ENCODE data around the gene SP110. TPM values are rescaled to one million over a fixed set of nuclear protein-coding genes. Genes with fewer than 3 reads are reported as not detected.

The SP110 gene
- total and polyA plus RNA-seq, 2 donors (not counting 3 experiments of a cell fraction or from before 2014, with no cell fraction given), result 10.2 to 10.7 TPM

DNA sequence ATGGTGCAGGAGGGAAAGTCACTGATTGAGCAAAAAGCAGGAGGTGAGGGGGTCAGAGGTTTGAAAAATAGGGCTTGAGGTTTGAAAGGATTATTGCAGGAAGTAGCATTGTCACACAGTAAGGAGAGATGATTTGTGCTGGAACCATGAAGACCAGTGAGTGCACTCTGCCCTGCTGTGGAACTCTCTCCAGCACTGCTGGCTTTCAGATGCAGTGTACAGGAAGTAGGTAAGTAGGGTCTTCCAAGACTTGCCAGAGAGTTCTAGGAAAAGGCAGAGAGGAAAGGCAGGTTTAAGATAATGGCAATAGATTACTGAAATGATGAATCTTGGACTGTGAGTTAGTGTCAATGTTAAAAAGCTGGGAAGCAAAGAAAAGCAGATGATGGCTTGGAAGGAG lies 11.2 kb downstream of the SP110 start:
- intact Hi-C loops (cut with micrococcal nuclease), result no loop called here
- Histone ChIP-seq H3K9me1 (replicated peaks; ENCODE audit: control insufficient read depth, extremely low read depth, insufficient read depth, low read length) (no peaks in the 10 kb centered on the region), H3K27me3 (ENCODE audit: control insufficient read depth in 2 of 2, insufficient read depth in 2 of 2, low read length in 2 of 2) (no peaks in the 10 kb centered on the region), H3K9me3 (replicated peaks; ENCODE audit: control insufficient read depth, insufficient read depth, low read length) (no peaks in the 10 kb centered on the region), H2AFZ (ENCODE audit: low read depth, low read length) (no peak overlapping the region), H3K4me3 (replicated peaks in 1 of 3; ENCODE audit: insufficient read depth in 1 of 3, low read depth in 1 of 3, low read length in 3 of 3) (no peak overlapping the region), H3K27ac (ENCODE audit: insufficient read depth, low read depth, low read length) (no peak overlapping the region), H4K20me1 (replicated peaks; ENCODE audit: control insufficient read depth, extremely low read depth, insufficient read depth, low read length) (no peaks in the 10 kb centered on the region), H3K9ac (replicated peaks; ENCODE audit: extremely low read depth, insufficient read depth, low read length) (no peak overlapping the region), H3K4me2 (ENCODE audit: insufficient read depth, low read length) (no peak overlapping the region), H3K4me1 (ENCODE audit: control insufficient read depth, extremely low read depth, insufficient read depth, low read length) (no peaks in the 10 kb centered on the region), H3K36me3 (ENCODE audit: control insufficient read depth in 2 of 2, extremely low read depth in 1 of 2, insufficient read depth in 2 of 2, low read length in 2 of 2) (peaks cover 0 to 13% of the 10 kb centered on the region in 2 experiments), H3K79me2 (ENCODE audit: control insufficient read depth, insufficient read depth, low read length) (no peaks in the 10 kb centered on the region)
- DNase-seq (ENCODE audit: low read depth, low spot score), result no peak
- POLR2A ChIA-PET, result no interaction called here
- dilution Hi-C loops (cut with MboI; ENCODE audit: extremely low pct_ligation_motif_present, low sequenced_read_pairs), result no loop called here
- TF ChIP-seq, protein P1, sequence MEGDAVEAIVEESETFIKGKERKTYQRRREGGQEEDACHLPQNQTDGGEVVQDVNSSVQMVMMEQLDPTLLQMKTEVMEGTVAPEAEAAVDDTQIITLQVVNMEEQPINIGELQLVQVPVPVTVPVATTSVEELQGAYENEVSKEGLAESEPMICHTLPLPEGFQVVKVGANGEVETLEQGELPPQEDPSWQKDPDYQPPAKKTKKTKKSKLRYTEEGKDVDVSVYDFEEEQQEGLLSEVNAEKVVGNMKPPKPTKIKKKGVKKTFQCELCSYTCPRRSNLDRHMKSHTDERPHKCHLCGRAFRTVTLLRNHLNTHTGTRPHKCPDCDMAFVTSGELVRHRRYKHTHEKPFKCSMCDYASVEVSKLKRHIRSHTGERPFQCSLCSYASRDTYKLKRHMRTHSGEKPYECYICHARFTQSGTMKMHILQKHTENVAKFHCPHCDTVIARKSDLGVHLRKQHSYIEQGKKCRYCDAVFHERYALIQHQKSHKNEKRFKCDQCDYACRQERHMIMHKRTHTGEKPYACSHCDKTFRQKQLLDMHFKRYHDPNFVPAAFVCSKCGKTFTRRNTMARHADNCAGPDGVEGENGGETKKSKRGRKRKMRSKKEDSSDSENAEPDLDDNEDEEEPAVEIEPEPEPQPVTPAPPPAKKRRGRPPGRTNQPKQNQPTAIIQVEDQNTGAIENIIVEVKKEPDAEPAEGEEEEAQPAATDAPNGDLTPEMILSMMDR (IDR thresholded peaks at IDR 0.05; ENCODE audit: extremely low read depth in 1 of 2, insufficient read depth in 1 of 2, low read depth in 1 of 2, low read length in 2 of 2), result no peak
- TF ChIP-seq EZH2 (IDR thresholded peaks at IDR 0.05; ENCODE audit: borderline replicate concordance, low read depth, low read length, severe bottlenecking) (no peak), POLR2AphosphoS5 (IDR thresholded peaks at IDR 0.05; ENCODE audit: insufficient read depth, low read depth, low read length) (no peak), JUN (IDR thresholded peaks at IDR 0.05; ENCODE audit: borderline replicate concordance, insufficient read depth, insufficient read length, low read depth) (no peak), GATA2 (IDR thresholded peaks at IDR 0.05; ENCODE audit: insufficient read depth, insufficient read length, low read depth, low read length) (no peak)
- TF ChIP-seq, protein P2, sequence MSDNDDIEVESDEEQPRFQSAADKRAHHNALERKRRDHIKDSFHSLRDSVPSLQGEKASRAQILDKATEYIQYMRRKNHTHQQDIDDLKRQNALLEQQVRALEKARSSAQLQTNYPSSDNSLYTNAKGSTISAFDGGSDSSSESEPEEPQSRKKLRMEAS (IDR thresholded peaks at IDR 0.05; ENCODE audit: insufficient read depth, insufficient read length), result no peak
- no TSS peak for BruUV-seq (replicated peaks)
- CTCF ChIA-PET, result interaction anchor here (1.2 kb wide), 1 partner anchor 49 kb away, joined by 3 read pairs; no protein-coding TSS in a partner anchor
- FAIRE-seq, result no peak
